C4-2B (cell line): ENCODE measurements around the gene CDRT4.

ENCODE experiments used
- H3K27ac ChIP-seq: fragments of 450-650 bp; 2 replicates; pipeline ENCODE4 v1.5.1; 2017
- CTCF ChIP-seq: fragments of 450-650 bp; conservative IDR thresholded peaks from 2 replicates; pipeline ENCODE4 v1.5.1; 2017; ENCODE audit warnings: mild to moderate bottlenecking
- ZFX ChIP-seq: fragments of 450-650 bp; IDR thresholded peaks from 2 replicates; pipeline ENCODE4 v1.6.1; 2017

The CDRT4 gene

GRCh38 chr17:15403276-15403939 lies 64.0 kb downstream of the CDRT4 start:
- H3K27ac ChIP-seq: no peak overlapping the region
- TF ChIP-seq ZFX: no peak
- no peak for TF ChIP-seq CTCF

- TF ChIP-seq CTCF: no peak
- TF ChIP-seq ZFX: no peak
- H3K27ac ChIP-seq: no peak overlapping the region
Measured at GRCh38 chr17:15399443-15399842, 68.0 kb downstream of the CDRT4 start.

- TF ChIP-seq CTCF: no peak
- no peak overlapping the region for H3K27ac ChIP-seq
Measured at GRCh38 chr17:15398736-15399331, 68.6 kb downstream of the CDRT4 start.

GRCh38 chr17:15398291-15398690 lies 69.1 kb downstream of the CDRT4 start:
- TF ChIP-seq CTCF: no peak
- TF ChIP-seq ZFX: no peak
- no peak overlapping the region for H3K27ac ChIP-seq

GRCh38 chr17:15397620-15398019 lies 69.8 kb downstream of the CDRT4 start:
- no peak for TF ChIP-seq CTCF
- no peak for TF ChIP-seq ZFX
- no peak overlapping the region for H3K27ac ChIP-seq

GRCh38 chr17:15395091-15395490 lies 72.3 kb downstream of the CDRT4 start:
- no peak for TF ChIP-seq ZFX
- no peak overlapping the region for H3K27ac ChIP-seq

GRCh38 chr17:15393414-15393813 lies 74.0 kb downstream of the CDRT4 start:
- TF ChIP-seq ZFX (no peak), CTCF (no peak)

GRCh38 chr17:15392326-15392741 lies 75.1 kb downstream of the CDRT4 start:
- no peak overlapping the region for H3K27ac ChIP-seq
- no peak for TF ChIP-seq CTCF
- TF ChIP-seq ZFX: no peak

More at GRCh38 chr17:15393414-15393813, 74.0 kb downstream of the CDRT4 start:
- H3K27ac ChIP-seq: no peak overlapping the region
